Measurements from ENCODE around the gene REC114. TPM values are rescaled to one million over a fixed set of nuclear protein-coding genes. Genes with fewer than 3 reads are reported as not detected.

REC114 gene
- total and polyA plus RNA-seq, 2 of the 8 experiments (the other 6 are each of a cell fraction or from before 2014, with no cell fraction given): 0.12 TPM; not detected in 1

GRCh38 chr15:73495181-73495580 lies 52.2 kb downstream of the REC114 start:
- no peak overlapping the region for H2BK20ac ChIP-seq (ENCODE audit: low read length)
- no peak overlapping the region for H2BK5ac ChIP-seq (ENCODE audit: low read depth, low read length)
- ChIA-PET POLR2A (ENCODE audit: partially characterized antibody) (no interaction called here), CTCF (ENCODE audit: partially characterized antibody) (interaction anchor here (0.7 to 1.4 kb wide), 4 partner anchors 10 to 142 kb away, joined by 3 to 5 read pairs (median 4); no protein-coding TSS in a partner anchor)
- no peaks in the 10 kb centered on the region for H3K4me1 ChIP-seq (replicated peaks in 1 of 4; ENCODE audit: control insufficient read depth in 3 of 4, insufficient read depth in 4 of 4, low read length in 3 of 4)
- H2BK15ac ChIP-seq (ENCODE audit: low read length): no peak overlapping the region
- no peak overlapping the region for H2AFZ ChIP-seq (ENCODE audit: low read length)
- no peaks in the 10 kb centered on the region for H4K20me1 ChIP-seq (replicated peaks in 1 of 2; ENCODE audit: control insufficient read depth in 1 of 2, insufficient read depth in 2 of 2, low read length in 2 of 2)
- no peak overlapping the region for H3K18ac ChIP-seq (ENCODE audit: extremely low read depth, low read length)
- H3K14ac ChIP-seq (ENCODE audit: insufficient read length): no peak overlapping the region
- H4K5ac ChIP-seq (ENCODE audit: insufficient read length, low read depth, low read length): no peak overlapping the region
- DNase-seq (ENCODE audit: low read depth in 1 of 2, low spot score in 2 of 2) (no peak), FAIRE-seq (no peak)
- H3K36me3 ChIP-seq (ENCODE audit: control insufficient read depth in 2 of 4, insufficient read depth in 4 of 4, low read length in 3 of 4): no peaks in the 10 kb centered on the region
- no peak overlapping the region for H4K8ac ChIP-seq (ENCODE audit: extremely low read depth, insufficient read depth, low read length)
- no peak overlapping the region for H3K27ac ChIP-seq (ENCODE audit: low read depth, low read length)
- no peak overlapping the region for H3K4me2 ChIP-seq (ENCODE audit: insufficient read depth in 1 of 2, low read depth in 2 of 2, low read length in 2 of 2)
- WGBS, 2 experiments (ENCODE audit: extremely low coverage in 1 of 2, insufficient coverage in 1 of 2, insufficient read length in 1 of 2, insufficient replicate concordance in 2 of 2, low coverage in 1 of 2, low lambda C conversion rate in 2 of 2, missing lambda C conversion rate in 1 of 2): 91% methylated on average over 3 of the region's 3 CpGs; no CpG with 5 or more reads in 1 of the 2 experiments
- H3K9me3 ChIP-seq (ENCODE audit: insufficient read depth in 2 of 2, low read depth in 1 of 2, low read length in 1 of 2): no peaks in the 10 kb centered on the region
- no peaks in the 10 kb centered on the region for H3K27me3 ChIP-seq (replicated peaks in 1 of 4; ENCODE audit: control insufficient read depth in 3 of 4, extremely low read depth in 1 of 4, insufficient read depth in 3 of 4, low read length in 3 of 4)
- H4K91ac ChIP-seq (replicated peaks; ENCODE audit: insufficient read length, low read length): no peak overlapping the region
- H2AK5ac ChIP-seq (ENCODE audit: low read depth, low read length): no peak overlapping the region
- no peak overlapping the region for H3K4ac ChIP-seq (replicated peaks; ENCODE audit: insufficient read length, low read depth, low read length)
- H3K56ac ChIP-seq (replicated peaks; ENCODE audit: insufficient read length, low read depth, low read length): no peak overlapping the region
- H3K79me1 ChIP-seq (ENCODE audit: low read depth, low read length): no peaks in the 10 kb centered on the region
- H3K23ac ChIP-seq (ENCODE audit: insufficient read length): no peak overlapping the region
- no peak overlapping the region for H2BK12ac ChIP-seq (ENCODE audit: low read depth, low read length)
- no peak overlapping the region for H2BK120ac ChIP-seq (replicated peaks; ENCODE audit: low read depth, low read length)
- H3K23me2 ChIP-seq (ENCODE audit: low read depth, low read length): no peaks in the 10 kb centered on the region
- H3K9ac ChIP-seq (replicated peaks in 1 of 4; ENCODE audit: extremely low read depth in 1 of 4, low read depth in 3 of 4, low read length in 3 of 4): no peak overlapping the region
- no peaks in the 10 kb centered on the region for H3K79me2 ChIP-seq (ENCODE audit: control insufficient read depth in 1 of 2, insufficient read depth in 2 of 2, low read length in 2 of 2)
- H3K4me3 ChIP-seq (ENCODE audit: extremely low read depth in 1 of 4, insufficient read depth in 2 of 4, low read depth in 3 of 4, low read length in 4 of 4): no peak overlapping the region
- TF ChIP-seq POU5F1 (IDR thresholded peaks at IDR 0.05; ENCODE audit: low read depth, low read length) (no peak), CTCF (IDR thresholded peaks at IDR 0.05; ENCODE audit: control extremely low read depth in 1 of 3, insufficient read depth in 1 of 3, low read depth in 1 of 3, low read length in 3 of 3) (no peak), HDAC6 (IDR thresholded peaks at IDR 0.05; ENCODE audit: low read depth, low read length) (no peak), EZH2 (IDR thresholded peaks at IDR 0.05; ENCODE audit: low read depth, low read length, severe bottlenecking) (no peak), EP300 (IDR thresholded peaks at IDR 0.05; ENCODE audit: borderline replicate concordance in 1 of 2, low read depth in 2 of 2, low read length in 2 of 2) (no peak), ATF2 (IDR thresholded peaks at IDR 0.05; ENCODE audit: low read length) (no peak), MAX (IDR thresholded peaks at IDR 0.05) (no peak), HDAC2 (IDR thresholded peaks at IDR 0.05; ENCODE audit: borderline replicate concordance in 1 of 2, low read depth in 2 of 2, low read length in 2 of 2) (no peak), CREB1 (IDR thresholded peaks at IDR 0.05) (no peak)
